H9 (cell line): ENCODE results near the gene SYCE3. TPM values are rescaled to one million over a fixed set of nuclear protein-coding genes. Genes with fewer than 3 reads are reported as not detected.

Experiments
- DNase-seq: peaks from one replicate; pipeline ENCODE4 v3.0.0-alpha.2; 2017
- H2AFZ ChIP-seq: one replicate; pipeline ENCODE4 v1.6.1; 2013; ENCODE audit warnings: mild to moderate bottlenecking, low read length, control low read depth, moderate library complexity
- H2AK5ac ChIP-seq: 2 replicates; pipeline ENCODE4 v1.6.1; 2013; ENCODE audit warnings: low read length, control low read depth, mixed read lengths; ENCODE audit not compliant: insufficient read length
- H2BK120ac ChIP-seq: one replicate; pipeline ENCODE4 v1.6.1; 2013; ENCODE audit warnings: low read depth, mild to moderate bottlenecking, low read length, control low read depth, inconsistent platforms; ENCODE audit not compliant: poor library complexity, severe bottlenecking
- H2BK12ac ChIP-seq: 2 replicates; pipeline ENCODE4 v1.6.1; 2013; ENCODE audit warnings: low read length, control low read depth, mixed read lengths, low read depth; ENCODE audit not compliant: insufficient read length
- H2BK15ac ChIP-seq: 2 replicates; pipeline ENCODE4 v1.6.1; 2013; ENCODE audit warnings: low read depth, low read length, control low read depth
- H2BK20ac ChIP-seq: one replicate; pipeline ENCODE4 v1.6.1; 2013; ENCODE audit warnings: low read depth, mild to moderate bottlenecking, low read length, control low read depth, inconsistent platforms; ENCODE audit not compliant: poor library complexity, severe bottlenecking
- H2BK5ac ChIP-seq: 2 replicates; pipeline ENCODE4 v1.6.1; 2013; ENCODE audit warnings: low read length, control low read depth, mixed read lengths; ENCODE audit not compliant: insufficient read length
- H3K14ac ChIP-seq: 2 replicates; pipeline ENCODE4 v1.6.1; 2013; ENCODE audit warnings: low read length, control low read depth; ENCODE audit not compliant: insufficient read depth
- H3K18ac ChIP-seq: 2 replicates; pipeline ENCODE4 v1.6.1; 2013; ENCODE audit warnings: low read depth, mild to moderate bottlenecking, mixed read lengths, low read length, control low read depth; ENCODE audit not compliant: insufficient read length
- H3K23ac ChIP-seq: 2 replicates; pipeline ENCODE4 v1.6.1; 2013; ENCODE audit warnings: low read length, control low read depth, mixed read lengths, low read depth; ENCODE audit not compliant: insufficient read length
- H3K23me2 ChIP-seq: 2 replicates; pipeline ENCODE4 v1.6.1; 2013; ENCODE audit warnings: low read depth, mild to moderate bottlenecking, mixed read lengths, low read length, control low read depth; ENCODE audit not compliant: insufficient read length, poor library complexity, severe bottlenecking
- H3K27ac ChIP-seq: 2 replicates; pipeline ENCODE4 v1.5.1; 2013; ENCODE audit warnings: low read length, control low read depth, mixed read lengths, low read depth; ENCODE audit not compliant: insufficient read length
- H3K27me3 ChIP-seq: 2 replicates; pipeline ENCODE4 v1.6.1; 2013; ENCODE audit warnings: low read length, control low read depth, inconsistent platforms; ENCODE audit not compliant: insufficient read depth
- H3K4ac ChIP-seq: 2 replicates; pipeline ENCODE4 v1.6.1; 2013; ENCODE audit warnings: low read depth, mild to moderate bottlenecking, control low read depth, inconsistent platforms, low read length, moderate library complexity
- H3K4me1 ChIP-seq: 2 replicates; pipeline ENCODE4 v1.6.1; 2013; ENCODE audit warnings: low read length, control low read depth, inconsistent platforms; ENCODE audit not compliant: insufficient read depth
- H3K4me2 ChIP-seq: 2 replicates; pipeline ENCODE4 v1.6.1; 2013; ENCODE audit warnings: low read length, control low read depth, mixed read lengths; ENCODE audit not compliant: insufficient read length, insufficient read depth
- H3K56ac ChIP-seq: 2 replicates; pipeline ENCODE4 v1.6.1; 2013; ENCODE audit warnings: low read depth, mild to moderate bottlenecking, mixed read lengths, low read length, control low read depth; ENCODE audit not compliant: insufficient read length
- H3K79me1 ChIP-seq: 2 replicates; pipeline ENCODE4 v1.6.1; 2013; ENCODE audit warnings: low read depth, mild to moderate bottlenecking, moderate library complexity, low read length, control low read depth, inconsistent platforms; ENCODE audit not compliant: insufficient read depth, poor library complexity, severe bottlenecking
- H3K79me2 ChIP-seq: 2 replicates; pipeline ENCODE4 v1.6.1; 2013; ENCODE audit warnings: low read length, control low read depth, inconsistent platforms; ENCODE audit not compliant: insufficient read depth
- H3K9ac ChIP-seq: 2 replicates; pipeline ENCODE4 v1.6.1; 2013; ENCODE audit warnings: low read length, control low read depth, mixed read lengths; ENCODE audit not compliant: insufficient read length; ENCODE audit errors: extremely low read depth
- H3K9me3 ChIP-seq: one replicate; pipeline ENCODE4 v1.6.1; 2013; ENCODE audit warnings: low read depth, low read length, inconsistent platforms; ENCODE audit not compliant: control insufficient read depth
- H3T11ph ChIP-seq: one replicate; pipeline ENCODE4 v1.6.1; 2013; ENCODE audit warnings: mild to moderate bottlenecking, low read length, control low read depth, inconsistent platforms
- H4K20me1 ChIP-seq: one replicate; pipeline ENCODE4 v1.6.1; 2013; ENCODE audit not compliant: control insufficient read depth, insufficient read length, insufficient read depth
- H4K5ac ChIP-seq: 2 replicates; pipeline ENCODE4 v1.6.1; 2013; ENCODE audit warnings: low read depth, mild to moderate bottlenecking, mixed read lengths, low read length, control low read depth; ENCODE audit not compliant: insufficient read length
- H4K8ac ChIP-seq: replicated peaks from 2 replicates; pipeline ENCODE4 v1.6.1; 2013; ENCODE audit warnings: low read length, control low read depth, mixed read lengths, low read depth; ENCODE audit not compliant: insufficient read length
- H4K91ac ChIP-seq: 2 replicates; pipeline ENCODE4 v1.6.1; 2013; ENCODE audit warnings: low read depth, mild to moderate bottlenecking, moderate library complexity, mixed read lengths, low read length, control low read depth; ENCODE audit not compliant: insufficient read length
- H3K27ac Mint-ChIP-seq, 3 experiments: 2 replicates in 2 of 3; 3 replicates in 1 of 3; pipeline ENCODE4 v1.8.0; 2020 to 2021; ENCODE audit warnings: mixed read lengths in 3 of 3, mild to moderate bottlenecking in 1 of 3, moderate library complexity in 1 of 3
- H3K27me3 Mint-ChIP-seq: 2 replicates; pipeline ENCODE4 v1.8.0; 2021; ENCODE audit warnings: low read depth, mild to moderate bottlenecking, moderate library complexity, mixed read lengths
- H3K36me3 Mint-ChIP-seq, 3 experiments: 2 replicates in 2 of 3; 3 replicates in 1 of 3; pipeline ENCODE4 v1.8.0; 2020 to 2021; ENCODE audit warnings: low read depth in 3 of 3, mixed read lengths in 3 of 3; ENCODE audit not compliant: insufficient read depth in 1 of 3
- H3K4me1 Mint-ChIP-seq, 2 experiments: 2 replicates each; pipeline ENCODE4 v1.8.0; 2020; ENCODE audit warnings: mixed read lengths in 2 of 2
- H3K4me3 Mint-ChIP-seq, 2 experiments: 2 replicates in 1 of 2; 3 replicates in 1 of 2; pipeline ENCODE4 v1.8.0; 2020 to 2021; ENCODE audit warnings: mild to moderate bottlenecking in 2 of 2, mixed read lengths in 2 of 2, moderate library complexity in 1 of 2
- H3K9me3 Mint-ChIP-seq, 2 experiments: 2 replicates in 1 of 2; 3 replicates in 1 of 2; pipeline ENCODE4 v1.8.0; 2020; ENCODE audit warnings: mild to moderate bottlenecking in 2 of 2, mixed read lengths in 2 of 2, moderate library complexity in 1 of 2
- WGBS: extraction: QIAGEN DNeasy Blood & Tissue Kit; methylation state at CpG from one replicate; pipeline ENCODE4 v1.1.7; 2013; ENCODE audit warnings: missing lambda C conversion rate, low lambda C conversion rate, mixed read lengths; ENCODE audit not compliant: insufficient read length; ENCODE audit errors: extremely low coverage; 5-methylcytosine and 5-hydroxymethylcytosine counted together
- total RNA-seq: library from RNA; stranded (reverse); gene quantifications from 2 replicates; pipeline ENCODE4 v1.2.1, GENCODE V29; 2021
- TF ChIP-seq, protein P1 (sequence below): fragments of 200-600 bp; sonication (generic); conservative IDR thresholded peaks from 3 replicates; pipeline ENCODE4 v1.8.0; 2021; ENCODE audit warnings: antibody characterized with exemption, mild to moderate bottlenecking

The SYCE3 gene
- total RNA-seq, 1 experiment from 2014 or later: 0.85 TPM

DNA sequence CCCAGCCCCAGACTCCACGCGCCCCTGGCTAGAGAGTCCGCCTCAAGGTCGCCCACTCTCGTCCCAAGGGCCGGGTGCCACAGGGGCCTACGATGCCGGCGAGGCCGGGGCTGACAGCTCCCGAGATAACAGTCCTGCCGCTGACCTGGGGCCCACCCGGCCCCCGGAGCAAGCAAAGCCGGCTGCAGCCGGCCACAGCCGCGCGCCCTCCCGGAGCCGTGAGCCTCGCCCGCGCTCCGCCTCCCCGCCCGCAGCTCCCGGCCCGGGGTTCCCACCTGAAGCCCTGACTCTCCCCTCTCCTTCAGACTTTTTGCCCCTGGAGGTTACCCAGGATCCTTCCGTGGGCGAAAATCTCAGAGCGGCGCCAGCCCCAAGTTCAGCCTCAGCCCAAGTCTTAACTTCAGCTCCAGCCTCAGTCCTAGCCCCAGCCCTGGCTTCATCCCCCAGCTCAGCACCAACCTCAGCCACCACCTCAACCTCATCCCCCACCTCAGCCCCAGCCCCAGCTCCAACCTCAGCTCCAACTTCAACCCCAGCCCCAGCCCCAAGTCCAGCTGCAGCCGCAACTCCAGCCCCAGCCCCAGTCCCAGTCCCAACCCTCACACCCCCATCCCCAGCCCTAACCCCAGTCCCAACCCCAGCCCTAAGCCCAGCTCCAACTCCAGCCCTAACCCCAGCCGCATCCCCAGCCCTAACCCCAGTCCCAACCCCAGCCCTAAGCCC lies 15.3 kb downstream of the SYCE3 start:
- Histone ChIP-seq H3K23ac (no peak overlapping the region), H3K18ac (no peak overlapping the region), H4K5ac (no peak overlapping the region), H4K91ac (no peak overlapping the region), H4K8ac (no peak overlapping the region), H3K4me2 (no peak overlapping the region), H4K20me1 (no peaks in the 10 kb centered on the region), H2BK12ac (no peak overlapping the region), H3T11ph (no peak overlapping the region), H3K9ac (no peak overlapping the region), H3K9me3 (no peaks in the 10 kb centered on the region), H2BK15ac (no peak overlapping the region), H3K56ac (no peak overlapping the region), H2AFZ (no peak overlapping the region), H3K79me1 (no peaks in the 10 kb centered on the region), H3K27ac (no peak overlapping the region), H3K79me2 (no peaks in the 10 kb centered on the region), H3K23me2 (peaks cover 2% of the 10 kb centered on the region), H3K4me1 (no peaks in the 10 kb centered on the region), H3K14ac (no peak overlapping the region), H3K27me3 (no peaks in the 10 kb centered on the region; the same call in 1 of the 2 replicates), H2BK120ac (no peak overlapping the region), H2BK5ac (no peak overlapping the region), H3K4ac (no peak overlapping the region), H2BK20ac (no peak overlapping the region), H2AK5ac (no peak overlapping the region)
- no peak overlapping the region for H3K4me3 Mint-ChIP-seq
- peaks cover 0 to 3% of the 10 kb centered on the region in 2 experiments; a peak in 1 of 4 replicates for H3K4me1 Mint-ChIP-seq
- H3K27ac Mint-ChIP-seq: no peak overlapping the region
- H3K27me3 Mint-ChIP-seq: peaks cover 39% of the 10 kb centered on the region
- WGBS: no CpG with 5 or more reads among the region's 35 CpGs
- TF ChIP-seq, protein P1, sequence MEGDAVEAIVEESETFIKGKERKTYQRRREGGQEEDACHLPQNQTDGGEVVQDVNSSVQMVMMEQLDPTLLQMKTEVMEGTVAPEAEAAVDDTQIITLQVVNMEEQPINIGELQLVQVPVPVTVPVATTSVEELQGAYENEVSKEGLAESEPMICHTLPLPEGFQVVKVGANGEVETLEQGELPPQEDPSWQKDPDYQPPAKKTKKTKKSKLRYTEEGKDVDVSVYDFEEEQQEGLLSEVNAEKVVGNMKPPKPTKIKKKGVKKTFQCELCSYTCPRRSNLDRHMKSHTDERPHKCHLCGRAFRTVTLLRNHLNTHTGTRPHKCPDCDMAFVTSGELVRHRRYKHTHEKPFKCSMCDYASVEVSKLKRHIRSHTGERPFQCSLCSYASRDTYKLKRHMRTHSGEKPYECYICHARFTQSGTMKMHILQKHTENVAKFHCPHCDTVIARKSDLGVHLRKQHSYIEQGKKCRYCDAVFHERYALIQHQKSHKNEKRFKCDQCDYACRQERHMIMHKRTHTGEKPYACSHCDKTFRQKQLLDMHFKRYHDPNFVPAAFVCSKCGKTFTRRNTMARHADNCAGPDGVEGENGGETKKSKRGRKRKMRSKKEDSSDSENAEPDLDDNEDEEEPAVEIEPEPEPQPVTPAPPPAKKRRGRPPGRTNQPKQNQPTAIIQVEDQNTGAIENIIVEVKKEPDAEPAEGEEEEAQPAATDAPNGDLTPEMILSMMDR: no peak
- no peaks in the 10 kb centered on the region; a peak in 1 of 5 replicates for H3K9me3 Mint-ChIP-seq
- no peaks in the 10 kb centered on the region for H3K36me3 Mint-ChIP-seq
- no peak for DNase-seq
